Stimulated activated memory B cell treated with anti-CD40 and anti-IgM and Interleukin-4, amounts not matched to agents 10 μg/mL and 1 μg/mL and 100 μg/mL, for 72 hours (primary cell): ENCODE data around the gene USP7.

Experiments used
- ATAC-seq: fragments of 150-1000 bp; cut with Tn5 transposase; 2 replicates; pipeline ENCODE4 v1.10.0; 2021
- H3K27ac Mint-ChIP-seq: one replicate; pipeline ENCODE4 v1.8.0; 2022; ENCODE audit warnings: mild to moderate bottlenecking, mixed read lengths
- H3K27me3 Mint-ChIP-seq: one replicate; pipeline ENCODE4 v1.8.0; 2022; ENCODE audit warnings: mixed read lengths
- H3K36me3 Mint-ChIP-seq: one replicate; pipeline ENCODE4 v1.8.0; 2022; ENCODE audit warnings: mixed read lengths
- H3K4me1 Mint-ChIP-seq: one replicate; pipeline ENCODE4 v1.8.0; 2022; ENCODE audit warnings: mixed read lengths
- H3K4me3 Mint-ChIP-seq: one replicate; pipeline ENCODE4 v1.8.0; 2022; ENCODE audit warnings: mild to moderate bottlenecking, moderate library complexity, mixed read lengths
- H3K9me3 Mint-ChIP-seq: one replicate; pipeline ENCODE4 v1.8.0; 2022; ENCODE audit warnings: mixed read lengths

Gene USP7

DNA sequence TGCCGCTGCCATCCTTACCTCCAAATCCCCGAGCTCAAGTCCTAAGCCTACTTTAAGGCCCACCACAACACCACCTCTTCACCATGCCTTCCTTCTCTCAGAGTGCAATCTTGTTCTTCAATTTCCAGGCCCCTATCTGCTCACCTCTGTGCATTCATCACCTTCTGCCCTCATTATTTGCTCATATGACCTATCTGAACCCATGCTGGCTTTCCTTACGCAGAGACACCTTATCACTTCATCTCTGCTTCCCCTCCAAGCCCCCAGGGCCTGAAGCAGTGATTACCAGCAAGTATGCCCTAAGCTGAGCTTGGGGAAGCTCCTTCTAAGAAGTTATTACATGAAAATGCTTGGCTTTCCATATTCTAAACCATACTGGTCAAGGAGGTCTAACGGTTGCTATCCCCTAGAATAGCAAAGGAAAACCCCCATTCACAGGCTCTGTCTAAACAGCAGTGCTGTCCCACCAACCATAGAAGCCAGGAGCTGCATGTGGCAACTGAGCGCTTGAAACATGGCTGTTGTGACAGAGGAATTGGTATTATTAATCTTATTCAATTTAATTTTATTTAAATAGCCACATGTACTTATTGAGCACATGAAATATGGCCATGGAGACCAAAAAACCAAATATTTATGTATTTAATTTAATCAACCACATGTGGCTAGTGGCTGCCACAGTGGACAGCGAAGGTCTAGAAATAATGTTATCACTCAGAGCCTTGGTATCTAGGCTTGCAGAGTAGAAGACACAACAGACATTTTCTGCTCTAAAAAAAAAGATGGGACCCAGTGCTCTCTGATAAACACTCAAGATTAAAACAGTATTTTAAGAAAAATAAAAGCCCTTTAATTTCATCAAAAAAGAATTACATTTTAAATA lies 13.9 kb downstream of the USP7 start:
- no peak for ATAC-seq
- Mint-ChIP-seq H3K4me3 (peak overlapping the region; percentile 18), H3K27me3 (no peaks in the 10 kb centered on the region), H3K36me3 (peaks cover 5% of the 10 kb centered on the region), H3K9me3 (no peaks in the 10 kb centered on the region), H3K4me1 (peaks cover 79% of the 10 kb centered on the region), H3K27ac (no peak overlapping the region)

DNA sequence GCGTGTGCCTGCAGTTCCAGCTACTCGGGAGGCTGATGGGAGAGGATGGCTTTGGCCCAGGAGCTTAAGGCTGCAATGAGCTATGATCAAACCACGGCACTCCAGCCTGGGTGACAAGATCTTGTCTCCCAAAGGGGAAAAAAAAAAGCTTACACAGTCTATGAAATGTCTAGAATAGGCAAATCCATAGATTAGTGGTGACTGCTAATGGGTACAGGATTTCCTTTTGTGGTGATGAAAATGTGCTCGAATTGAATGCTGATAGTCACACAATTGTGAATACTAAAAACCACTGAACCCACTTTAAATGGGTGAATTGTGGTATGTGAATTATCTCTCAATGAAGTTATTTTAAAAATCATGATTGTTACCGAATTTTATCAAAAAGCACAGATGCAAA lies 14.9 kb downstream of the USP7 start:
- peaks cover 5% of the 10 kb centered on the region for H3K36me3 Mint-ChIP-seq
- no peak overlapping the region for H3K4me3 Mint-ChIP-seq
- ATAC-seq: no peak
- H3K9me3 Mint-ChIP-seq: no peaks in the 10 kb centered on the region
- H3K27me3 Mint-ChIP-seq: no peaks in the 10 kb centered on the region
- H3K27ac Mint-ChIP-seq: peak overlapping the region; percentile 51
- peaks cover 89% of the 10 kb centered on the region for H3K4me1 Mint-ChIP-seq

DNA sequence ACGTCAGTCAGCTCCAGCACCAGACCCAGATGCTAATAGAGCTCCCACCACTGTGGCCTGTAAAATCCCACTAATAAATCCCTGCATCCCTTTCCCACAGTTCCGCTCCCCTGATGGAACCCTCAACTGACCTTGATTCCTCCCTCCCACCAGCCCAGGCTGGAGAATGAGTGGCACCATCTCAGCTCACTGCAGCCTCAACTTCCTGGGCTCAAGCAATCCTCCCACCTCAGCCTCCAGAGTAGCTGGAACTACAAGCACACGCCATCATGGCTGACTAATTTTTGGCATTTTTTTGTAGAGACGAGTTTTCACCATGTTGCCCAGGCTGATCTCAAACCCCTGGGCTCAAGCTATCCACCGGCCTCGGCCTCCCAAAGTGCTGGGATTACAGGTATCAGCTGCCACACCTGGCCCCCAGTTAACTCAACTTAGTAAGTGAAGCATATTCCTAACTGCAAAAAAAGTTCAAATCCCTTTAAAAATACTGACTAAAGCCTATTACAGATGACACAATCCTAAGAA lies 15.6 kb downstream of the USP7 start:
- Mint-ChIP-seq H3K27ac (peak overlapping the region; percentile 51), H3K27me3 (no peaks in the 10 kb centered on the region), H3K36me3 (peaks cover 3% of the 10 kb centered on the region), H3K4me1 (peaks cover 92% of the 10 kb centered on the region), H3K4me3 (no peak overlapping the region), H3K9me3 (no peaks in the 10 kb centered on the region)
- no peak for ATAC-seq

DNA sequence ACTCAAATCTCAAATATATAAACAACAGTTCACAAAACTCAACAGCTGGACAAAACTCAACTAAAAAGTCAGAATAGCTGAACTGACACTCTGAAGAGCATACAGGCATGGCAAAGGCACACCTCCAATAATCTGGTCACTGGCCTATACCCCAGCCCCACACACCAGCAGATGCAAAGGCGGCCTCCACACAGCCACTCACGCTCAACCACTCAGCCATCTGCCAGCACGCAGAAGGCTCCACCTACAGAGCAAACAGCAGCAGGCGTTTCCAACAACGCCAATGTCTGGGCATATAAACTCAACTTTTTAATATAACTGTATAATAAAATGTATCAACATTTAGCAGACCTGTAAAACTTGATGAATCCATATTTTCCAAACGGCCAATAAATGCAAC lies 17.2 kb downstream of the USP7 start:
- no peaks in the 10 kb centered on the region for H3K27me3 Mint-ChIP-seq

DNA sequence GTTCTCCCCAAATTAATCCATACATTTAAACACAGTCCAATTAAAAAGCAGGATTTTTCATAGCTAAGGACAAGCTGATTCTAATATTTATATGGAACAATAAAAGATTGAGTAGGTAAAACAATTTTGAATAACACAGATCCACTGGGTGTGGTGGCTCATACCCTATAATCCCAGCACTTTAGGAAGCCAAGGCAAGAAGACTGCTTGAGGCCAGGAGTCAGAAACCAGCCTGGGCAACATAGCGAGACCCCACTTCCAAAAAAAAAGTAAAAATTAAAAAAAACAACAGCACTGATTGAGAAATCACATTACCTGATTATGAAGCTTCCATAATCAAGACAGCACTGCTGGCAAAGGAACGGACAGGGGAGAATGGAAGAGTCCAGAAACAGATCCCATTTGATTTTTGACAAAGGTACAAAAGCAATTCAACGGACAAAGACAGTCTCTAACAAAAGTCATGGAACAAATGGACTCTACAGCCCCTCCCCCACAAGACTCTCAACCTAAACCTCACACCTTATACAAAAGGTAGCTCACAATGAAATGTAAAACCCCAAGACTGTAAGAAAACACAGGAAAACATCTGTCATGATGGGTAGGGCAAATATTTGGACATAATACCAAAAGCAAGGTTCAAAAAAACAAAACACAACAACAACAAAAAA lies 17.9 kb downstream of the USP7 start:
- no peak for ATAC-seq
- H3K36me3 Mint-ChIP-seq: no peaks in the 10 kb centered on the region
- H3K27me3 Mint-ChIP-seq: no peaks in the 10 kb centered on the region
- peak overlapping the region; percentile 71 for H3K27ac Mint-ChIP-seq
- H3K9me3 Mint-ChIP-seq: no peaks in the 10 kb centered on the region
- H3K4me3 Mint-ChIP-seq: no peak overlapping the region
- H3K4me1 Mint-ChIP-seq: peaks cover 94% of the 10 kb centered on the region

More for the DNA sequence above, 17.2 kb downstream of the USP7 start:
- no peak for ATAC-seq
- H3K27ac Mint-ChIP-seq: no peak overlapping the region
- no peaks in the 10 kb centered on the region for H3K9me3 Mint-ChIP-seq
- H3K4me1 Mint-ChIP-seq: peaks cover 92% of the 10 kb centered on the region
- no peaks in the 10 kb centered on the region for H3K36me3 Mint-ChIP-seq
- no peak overlapping the region for H3K4me3 Mint-ChIP-seq

DNA sequence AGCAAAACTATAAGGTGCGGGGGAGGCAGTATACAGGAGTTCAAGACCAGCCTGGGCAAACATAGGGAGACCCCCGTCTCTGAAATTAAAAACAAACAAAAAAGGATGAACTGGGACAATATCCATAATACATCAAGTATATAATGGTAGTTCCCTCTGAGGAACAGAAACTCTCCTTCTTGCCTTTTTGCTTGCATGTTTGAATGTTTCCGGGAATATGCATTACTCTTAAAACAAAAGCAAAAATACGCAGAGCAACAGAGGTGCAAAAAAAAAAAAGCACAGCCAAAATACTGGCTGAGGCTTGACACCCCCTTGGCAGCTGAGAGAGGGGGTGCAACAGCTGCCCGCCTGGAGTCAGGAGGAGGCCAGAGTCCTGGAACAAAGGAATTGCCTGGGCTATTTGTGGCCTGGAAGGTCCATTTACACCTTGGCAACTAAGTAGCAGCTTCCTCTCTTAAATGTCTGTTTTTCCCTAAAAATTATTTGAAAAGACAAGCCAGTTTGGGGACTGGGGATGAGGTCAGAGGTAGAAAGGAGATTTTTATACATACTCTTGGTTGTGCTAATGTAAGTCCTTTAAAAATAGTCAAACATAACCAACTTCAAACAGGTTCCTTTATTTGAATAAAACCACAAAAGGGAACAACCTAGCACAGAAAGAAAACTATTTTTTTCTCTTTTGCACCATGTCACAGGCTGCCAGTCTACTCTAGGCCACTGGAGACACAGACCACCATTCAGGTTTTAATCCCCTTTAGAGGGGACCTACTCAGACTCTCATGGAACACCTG lies 19.5 kb downstream of the USP7 start:
- H3K9me3 Mint-ChIP-seq: no peaks in the 10 kb centered on the region
- no peaks in the 10 kb centered on the region for H3K27me3 Mint-ChIP-seq
- H3K36me3 Mint-ChIP-seq: no peaks in the 10 kb centered on the region
- peaks cover 98% of the 10 kb centered on the region for H3K4me1 Mint-ChIP-seq
- peak overlapping the region; percentile 66 for H3K4me3 Mint-ChIP-seq
- ATAC-seq: peak; percentile 92
- H3K27ac Mint-ChIP-seq: peak overlapping the region; percentile 71

DNA sequence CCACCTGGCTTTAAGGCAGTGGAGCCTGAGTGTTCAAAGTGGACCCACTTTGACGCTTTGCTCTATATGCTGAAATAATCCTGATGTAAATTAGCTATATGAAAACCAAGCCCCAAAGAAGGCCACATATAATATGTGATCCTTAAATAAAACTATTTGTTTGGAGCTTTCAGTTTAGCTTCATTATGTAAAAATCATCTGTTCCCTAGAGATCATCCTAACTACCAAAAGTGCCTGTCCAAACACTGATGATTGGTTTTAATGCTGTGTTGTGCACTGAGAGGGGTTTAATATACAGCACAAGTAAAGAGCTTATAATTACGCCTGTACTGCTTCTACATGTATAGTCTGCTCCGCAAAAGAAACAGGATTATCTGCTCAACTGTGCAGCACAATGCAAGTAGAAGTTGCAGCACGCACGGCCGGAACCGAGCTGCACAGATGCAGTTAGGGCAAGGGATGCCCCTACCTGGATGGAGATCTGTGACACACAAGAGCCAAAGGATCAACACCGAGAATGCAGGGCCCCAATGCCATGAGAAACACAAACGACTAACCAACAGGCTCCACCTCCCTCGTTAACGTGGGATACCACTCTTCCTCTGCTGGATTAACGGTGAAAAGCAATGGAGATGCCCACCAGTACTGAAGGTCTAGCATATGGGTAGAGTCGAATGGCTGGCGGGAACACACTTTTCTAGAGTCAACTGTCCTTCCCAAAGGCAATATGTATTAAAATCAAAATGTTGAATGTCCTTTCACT lies 20.5 kb downstream of the USP7 start:
- Mint-ChIP-seq H3K9me3 (no peaks in the 10 kb centered on the region), H3K36me3 (no peaks in the 10 kb centered on the region), H3K4me3 (peak overlapping the region; percentile 31), H3K27ac (no peak overlapping the region), H3K27me3 (no peaks in the 10 kb centered on the region), H3K4me1 (peaks cover 98% of the 10 kb centered on the region)
- ATAC-seq: no peak

DNA sequence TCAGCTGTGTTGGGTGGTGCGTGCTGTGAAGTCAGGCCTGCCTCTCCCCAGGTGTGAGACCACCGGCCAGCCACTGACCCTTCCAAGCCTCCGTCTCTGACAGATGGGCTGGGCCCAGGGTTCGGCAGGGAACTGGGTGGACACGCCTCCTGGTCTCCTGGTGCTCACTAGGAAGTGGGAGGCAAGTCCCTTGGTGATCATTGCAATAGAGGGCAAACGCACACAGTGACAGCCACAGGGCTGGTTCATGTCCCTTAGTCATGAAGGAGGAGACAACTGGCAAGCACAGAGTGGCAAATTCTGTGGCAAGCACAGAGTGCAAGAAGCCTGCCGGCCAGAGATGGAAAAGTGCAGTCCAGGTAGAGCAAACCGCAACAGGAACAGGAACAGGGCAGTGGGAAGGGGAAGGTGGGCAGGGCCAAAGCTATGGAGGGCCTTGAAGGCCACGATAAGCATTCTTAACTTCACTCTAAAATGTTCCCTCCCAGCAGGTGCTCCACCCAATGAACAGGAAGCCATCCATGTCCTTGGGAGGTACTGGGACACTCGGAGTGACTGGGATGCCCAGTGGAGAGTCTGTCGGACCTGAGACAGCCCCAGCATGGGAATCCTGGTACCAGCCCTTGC lies 21.9 kb downstream of the USP7 start:
- Mint-ChIP-seq H3K4me3 (no peak overlapping the region), H3K36me3 (no peaks in the 10 kb centered on the region), H3K27ac (peak overlapping the region; percentile 43), H3K9me3 (no peaks in the 10 kb centered on the region), H3K4me1 (peaks cover 97% of the 10 kb centered on the region), H3K27me3 (no peaks in the 10 kb centered on the region)
- ATAC-seq: no peak

DNA sequence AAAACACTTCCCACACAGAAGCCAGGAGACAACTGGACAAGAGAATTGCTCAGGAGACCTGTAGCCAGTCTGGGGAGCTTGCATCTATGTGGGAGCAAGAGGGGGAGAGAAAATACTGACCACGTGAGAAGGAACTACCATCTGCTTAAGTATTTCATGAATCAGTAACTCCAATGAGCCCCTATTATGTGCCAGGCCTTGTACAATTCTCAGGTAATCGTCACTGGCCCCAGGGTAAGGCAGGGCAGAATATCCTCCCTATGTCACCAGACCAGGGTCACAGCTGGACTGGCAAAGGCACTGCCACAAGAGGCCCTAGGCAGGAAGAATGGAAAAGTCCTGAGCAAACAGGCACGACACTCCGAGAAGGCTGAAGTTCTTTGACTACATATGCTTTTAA lies 25.9 kb downstream of the USP7 start:
- Mint-ChIP-seq H3K4me1 (peaks cover 86% of the 10 kb centered on the region), H3K9me3 (no peaks in the 10 kb centered on the region), H3K4me3 (no peak overlapping the region), H3K36me3 (no peaks in the 10 kb centered on the region), H3K27me3 (no peaks in the 10 kb centered on the region), H3K27ac (no peak overlapping the region)
- ATAC-seq: no peak

DNA sequence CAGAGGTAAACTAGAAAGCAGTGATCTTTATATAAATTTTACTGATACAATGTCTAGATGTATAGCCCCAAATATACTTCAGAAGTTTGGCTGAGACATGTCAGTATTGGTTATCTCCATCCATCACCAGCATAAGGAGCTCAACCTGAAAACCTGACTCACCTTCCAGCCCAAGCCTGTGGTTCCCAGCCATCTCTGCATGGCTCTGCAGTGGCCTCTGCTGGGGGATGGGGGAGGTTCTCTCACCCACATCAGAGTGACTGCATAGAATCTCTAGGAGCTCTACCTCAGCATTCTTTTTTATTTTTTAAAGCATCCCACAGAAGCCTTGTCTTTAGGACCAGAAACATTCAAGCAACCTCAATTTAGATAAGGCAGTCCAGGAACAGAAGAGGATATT lies 27.3 kb downstream of the USP7 start:
- Mint-ChIP-seq H3K27ac (peak overlapping the region; percentile 67), H3K27me3 (no peaks in the 10 kb centered on the region), H3K9me3 (no peaks in the 10 kb centered on the region), H3K4me3 (no peak overlapping the region), H3K4me1 (peaks cover 85% of the 10 kb centered on the region), H3K36me3 (peaks cover 6% of the 10 kb centered on the region)
- ATAC-seq: peak; percentile 92

DNA sequence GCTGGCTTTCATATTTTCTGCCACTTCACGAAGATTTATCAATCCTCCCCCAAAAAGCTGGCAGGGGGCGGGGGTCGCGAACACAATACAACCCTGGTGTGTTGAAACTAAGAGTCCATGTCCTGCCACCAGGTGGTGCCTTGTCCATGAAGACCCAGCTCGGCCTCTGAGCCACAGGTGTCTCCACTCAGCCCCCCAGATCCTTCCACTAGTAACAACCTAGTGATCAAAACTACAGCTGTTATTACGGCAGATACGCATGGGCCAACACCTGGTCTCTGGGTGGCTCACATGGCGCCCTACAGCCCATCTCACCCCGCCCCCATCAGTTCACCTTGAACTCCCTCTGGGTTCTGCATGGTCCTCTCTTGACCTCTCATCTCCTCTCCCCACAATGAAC lies 27.7 kb downstream of the USP7 start:
- H3K4me1 Mint-ChIP-seq: peaks cover 84% of the 10 kb centered on the region
- ATAC-seq: peak; percentile 43
- no peaks in the 10 kb centered on the region for H3K27me3 Mint-ChIP-seq
- H3K9me3 Mint-ChIP-seq: no peaks in the 10 kb centered on the region
- H3K4me3 Mint-ChIP-seq: no peak overlapping the region
- H3K36me3 Mint-ChIP-seq: peaks cover 6% of the 10 kb centered on the region
- H3K27ac Mint-ChIP-seq: peak overlapping the region; percentile 67

DNA sequence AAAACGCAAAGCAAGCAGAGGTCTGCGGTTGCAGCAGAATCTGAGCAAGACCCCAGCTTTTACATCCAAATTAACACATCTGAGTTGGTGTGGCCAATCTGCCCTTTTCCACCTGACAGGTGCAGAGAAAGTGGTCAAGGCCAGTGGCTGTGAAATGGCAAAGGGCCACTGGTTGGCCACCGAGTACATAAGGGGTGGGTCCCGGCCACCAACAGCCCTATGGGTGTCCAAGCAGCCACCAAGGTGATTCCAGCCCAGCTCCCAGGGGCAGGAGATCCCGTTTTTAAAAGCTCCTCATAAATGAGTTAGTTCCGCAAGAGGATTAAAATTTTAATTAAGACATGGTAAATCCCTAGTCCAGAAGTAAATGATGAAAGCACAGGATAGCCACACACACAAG lies 29.1 kb downstream of the USP7 start:
- no peak for ATAC-seq
- no peak overlapping the region for H3K27ac Mint-ChIP-seq
- peaks cover 9% of the 10 kb centered on the region for H3K36me3 Mint-ChIP-seq
- H3K4me3 Mint-ChIP-seq: no peak overlapping the region
- H3K4me1 Mint-ChIP-seq: peaks cover 75% of the 10 kb centered on the region
- H3K27me3 Mint-ChIP-seq: no peaks in the 10 kb centered on the region
- H3K9me3 Mint-ChIP-seq: no peaks in the 10 kb centered on the region

DNA sequence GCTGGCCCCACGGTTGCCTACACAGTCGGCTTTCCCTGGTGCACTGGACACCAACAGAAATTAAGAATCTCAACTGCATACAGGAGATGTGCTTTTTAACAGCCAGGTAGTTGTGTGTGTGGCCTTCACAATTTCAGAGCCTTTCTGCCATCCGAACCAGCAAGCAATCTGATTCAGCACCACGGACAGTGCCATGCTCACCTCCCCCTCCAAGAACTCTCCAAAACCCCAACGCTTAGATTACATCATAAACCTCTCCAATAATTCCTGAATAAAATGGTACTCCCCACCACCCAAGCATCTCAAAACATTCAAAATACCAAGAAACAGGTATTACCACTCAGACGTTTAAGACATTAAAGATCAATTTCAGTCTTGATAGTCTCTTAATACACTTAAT lies 31.8 kb downstream of the USP7 start:
- peaks cover 35% of the 10 kb centered on the region for H3K36me3 Mint-ChIP-seq
- H3K4me1 Mint-ChIP-seq: peaks cover 74% of the 10 kb centered on the region
- no peak overlapping the region for H3K27ac Mint-ChIP-seq
- H3K9me3 Mint-ChIP-seq: no peaks in the 10 kb centered on the region
- no peaks in the 10 kb centered on the region for H3K27me3 Mint-ChIP-seq
- H3K4me3 Mint-ChIP-seq: no peak overlapping the region
- no peak for ATAC-seq

DNA sequence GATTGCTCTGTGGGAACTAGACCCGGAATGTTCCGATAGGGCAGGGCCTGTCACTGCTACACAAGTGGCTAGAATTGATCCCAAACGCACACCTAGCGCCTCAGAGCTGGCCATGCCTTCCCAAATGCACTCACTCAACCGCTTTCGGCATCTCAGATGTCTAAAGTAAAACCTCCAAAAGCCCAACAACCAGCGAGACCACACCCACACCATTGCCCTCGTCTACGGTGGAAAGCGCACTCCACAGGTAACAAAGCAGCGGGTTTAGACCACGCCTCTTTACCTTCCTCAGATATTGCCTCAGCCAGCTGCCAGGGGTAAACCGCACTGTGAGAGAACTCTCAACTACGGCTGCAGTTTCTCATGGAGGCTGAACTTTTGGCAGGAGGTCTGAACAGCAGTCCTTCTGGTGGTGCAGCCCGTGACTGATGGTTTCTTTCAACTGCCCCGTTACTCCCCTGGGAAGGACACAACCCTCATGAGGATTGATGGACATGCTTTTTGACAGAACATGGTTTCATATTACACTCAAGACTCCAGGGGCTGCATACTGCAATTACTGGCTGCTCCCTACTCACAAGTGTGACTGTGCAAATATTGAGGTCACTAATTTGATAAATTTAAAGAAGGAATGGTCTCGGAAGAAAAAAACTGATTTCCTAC lies 34.5 kb downstream of the USP7 start:
- Mint-ChIP-seq H3K4me3 (peak overlapping the region; percentile 53), H3K27ac (peak overlapping the region; percentile 97), H3K27me3 (no peaks in the 10 kb centered on the region), H3K36me3 (peaks cover 48% of the 10 kb centered on the region), H3K4me1 (peaks cover 56% of the 10 kb centered on the region), H3K9me3 (no peaks in the 10 kb centered on the region)
- ATAC-seq: peak; percentile 81
